Embryonic facial prominence (tissue), 1 donor: Measurements from ENCODE around the gene GAL3ST2.
"Not testable (repeated sequence)": the region's sequence is repeated elsewhere in the genome, so short reads cannot be mapped to it uniquely, and the experiment has no call there.

ENCODE experiments used
- DNase-seq: peaks from one replicate; pipeline ENCODE4 v3.0.0-alpha.2; 2016; ENCODE audit errors: extremely low spot score

Gene GAL3ST2

DNA sequence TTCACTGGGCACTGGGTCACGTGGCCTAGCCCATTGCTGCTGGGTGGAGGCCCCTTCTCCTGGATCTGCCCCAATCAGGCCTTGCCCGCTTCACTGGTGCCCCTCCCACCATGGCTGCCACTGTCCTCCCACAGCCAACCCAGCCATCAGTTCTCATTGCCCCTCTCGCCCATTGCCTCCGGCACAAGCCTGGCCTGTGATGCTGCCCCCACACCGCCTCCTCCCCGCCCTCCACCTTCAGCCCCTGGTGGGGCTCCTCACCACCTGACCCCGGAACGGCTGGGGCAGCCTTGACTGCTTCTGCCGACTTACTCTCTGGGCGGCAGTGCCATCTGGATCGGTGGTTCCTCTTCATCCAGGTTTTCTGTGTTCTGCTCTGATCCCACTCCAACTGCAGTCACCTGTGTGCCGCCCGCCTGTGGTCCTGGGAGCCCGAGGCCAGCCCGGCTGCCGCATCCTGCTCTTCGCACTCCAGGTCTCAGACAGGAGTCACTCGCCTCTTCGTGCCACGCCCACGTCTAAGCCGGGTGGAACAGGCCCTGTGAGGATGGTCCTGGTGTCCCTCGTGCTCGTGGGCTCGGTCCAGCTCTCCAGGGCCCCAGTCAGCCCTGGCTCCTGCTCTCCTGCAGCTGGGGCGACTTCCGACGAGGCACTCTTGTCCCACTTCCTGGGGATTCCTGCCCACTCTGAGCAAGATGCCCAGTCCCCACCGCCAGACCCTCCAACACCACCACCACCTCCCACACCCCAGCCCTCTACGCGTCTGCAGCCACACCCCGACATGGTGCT is 28.0 kb upstream of the GAL3ST2 start:
- DNase-seq = no peak

DNA sequence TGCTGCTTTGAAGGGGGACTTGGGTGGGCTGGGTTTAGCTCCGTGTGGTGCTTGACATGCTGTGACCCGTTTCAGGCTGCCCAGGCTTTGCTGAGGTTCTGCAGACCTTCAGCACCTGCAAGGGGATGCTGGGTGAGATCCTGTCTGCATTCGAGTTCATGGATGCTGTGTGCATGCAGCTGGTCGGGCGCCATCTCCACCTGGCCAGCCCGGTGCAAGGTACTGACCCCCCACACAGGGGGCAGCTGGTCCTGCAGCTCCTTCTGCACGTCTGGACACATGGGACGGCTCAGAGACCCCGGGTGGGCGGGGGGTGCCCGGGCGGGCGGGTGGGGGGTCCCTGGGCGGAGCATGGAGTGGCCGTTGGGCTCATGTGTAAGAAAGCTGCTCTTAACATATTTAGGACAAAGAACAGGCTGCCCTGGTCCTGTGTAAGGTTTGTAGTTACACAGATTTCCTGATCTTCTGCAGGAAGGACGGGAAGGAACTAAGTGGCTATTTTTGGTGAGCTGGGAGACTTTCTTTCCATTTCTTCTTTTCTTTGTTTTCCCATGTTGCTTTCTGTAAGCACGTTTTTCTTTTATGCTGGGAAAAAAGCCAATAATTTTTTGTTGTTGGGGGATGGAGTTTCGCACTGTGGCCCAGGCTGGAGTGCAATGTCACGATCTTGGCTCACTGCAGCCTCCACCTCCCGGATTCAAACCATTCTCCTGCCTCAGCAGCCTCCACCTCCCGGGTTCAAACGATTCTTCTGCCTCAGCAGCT is 26.4 kb upstream of the GAL3ST2 start:
- DNase-seq = no peak

DNA sequence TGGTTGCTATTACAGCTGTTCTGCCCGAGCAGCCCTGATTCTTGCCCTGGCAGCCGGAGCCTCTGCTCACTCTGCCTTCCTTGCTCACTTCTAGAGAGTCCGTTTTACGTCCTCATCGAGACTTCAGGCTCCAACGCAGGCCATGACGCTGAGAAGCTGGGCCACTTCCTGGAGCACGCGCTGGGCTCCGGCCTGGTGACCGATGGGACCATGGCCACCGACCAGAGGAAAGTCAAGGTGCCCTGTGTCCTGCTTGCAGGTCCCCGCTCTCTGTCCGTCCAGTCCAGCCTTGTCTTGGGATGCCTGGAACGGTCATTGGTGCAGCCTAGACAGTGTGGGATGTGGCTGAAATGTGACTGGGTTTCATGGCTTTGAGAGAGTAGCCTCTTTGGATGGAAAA is 25.5 kb upstream of the GAL3ST2 start:
- DNase-seq = no peak

DNA sequence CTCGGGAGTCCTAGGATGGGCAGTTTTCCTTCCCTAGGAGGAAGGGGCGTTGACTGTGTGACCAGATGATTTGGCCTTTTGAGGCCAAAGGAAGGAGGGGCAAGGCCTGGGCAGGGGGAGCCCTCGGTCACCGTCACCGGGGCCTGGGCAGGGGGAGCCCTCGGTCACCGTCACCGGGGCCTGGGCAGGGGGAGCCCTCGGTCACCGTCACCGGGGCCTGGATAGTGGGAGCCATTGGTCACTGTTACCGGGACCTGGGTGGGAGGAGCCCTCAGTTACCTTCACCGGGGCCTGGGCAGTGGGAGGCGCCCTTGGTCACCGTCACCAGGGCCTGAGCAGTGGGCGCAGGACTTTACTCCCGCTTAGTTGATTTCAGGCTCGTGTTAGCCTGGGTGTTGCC is 24.8 kb upstream of the GAL3ST2 start:
- DNase-seq = no peak

DNA sequence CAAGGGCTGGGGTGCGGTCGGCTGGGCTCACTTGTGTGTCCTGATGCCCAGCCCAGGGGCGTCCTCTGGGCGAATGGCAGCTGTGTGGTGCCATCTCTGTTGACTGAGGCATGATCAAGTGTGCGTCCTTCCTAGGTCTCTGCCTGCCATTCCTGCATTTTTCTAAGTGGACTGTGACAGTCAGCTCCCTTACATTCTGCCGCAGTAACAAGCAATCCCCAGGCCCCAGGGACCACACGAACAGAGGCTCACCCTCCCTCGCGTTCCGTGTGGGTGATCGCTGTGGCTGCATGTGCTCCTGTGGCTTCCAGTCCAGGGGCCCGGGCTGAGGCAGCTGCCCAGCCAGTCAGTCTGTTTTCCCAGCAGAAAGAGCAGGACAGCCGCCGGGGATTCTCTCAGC is 24.4 kb upstream of the GAL3ST2 start:
- DNase-seq = no peak

DNA sequence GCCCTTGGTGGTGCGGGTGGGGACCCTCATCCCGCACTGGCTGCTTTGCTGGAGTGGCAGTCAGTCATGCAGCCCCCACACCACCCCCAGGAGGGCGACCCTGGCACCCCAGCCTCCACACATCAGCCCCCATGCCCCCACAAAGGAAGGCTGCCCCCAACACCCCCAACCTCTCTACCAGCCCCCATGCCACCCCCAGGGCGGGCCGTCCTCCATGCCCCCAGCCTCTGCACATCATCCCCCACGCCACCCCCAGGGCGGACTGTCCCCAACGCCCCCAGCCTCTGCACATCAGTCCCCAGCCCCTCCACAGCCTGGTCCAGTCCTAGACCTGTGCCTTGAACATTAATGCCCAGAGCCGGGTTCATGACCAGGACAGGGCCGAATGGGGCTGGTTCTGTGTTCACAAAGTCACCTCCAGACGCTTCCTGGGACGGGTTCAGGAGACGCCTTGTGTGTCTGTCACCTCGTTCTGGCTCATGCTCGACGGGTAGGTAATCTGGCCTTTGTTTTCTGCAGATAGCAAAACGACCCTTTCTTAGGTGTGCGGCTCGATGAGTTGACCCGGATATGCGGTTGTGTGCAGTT is 23.8 kb upstream of the GAL3ST2 start:
- DNase-seq = no peak

DNA sequence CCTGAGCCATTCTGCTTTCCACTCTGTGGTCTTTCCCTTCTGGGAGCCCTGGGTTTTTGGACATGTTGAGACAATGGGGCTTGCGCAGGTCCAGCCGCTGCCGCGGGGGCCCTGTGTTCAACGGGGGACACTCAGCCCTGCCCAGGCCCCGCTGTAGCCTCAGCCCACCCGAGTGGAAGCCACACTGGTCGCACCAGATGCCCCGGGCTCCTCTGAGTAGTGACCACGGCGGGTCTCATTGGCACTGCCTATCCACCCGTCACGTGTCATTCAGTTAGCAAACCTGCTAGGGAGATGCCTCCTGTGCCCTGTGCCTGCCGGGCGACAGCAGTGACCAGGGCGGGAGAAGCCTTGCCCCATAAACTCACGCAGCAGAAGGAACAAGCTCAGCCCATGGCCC is 23.1 kb upstream of the GAL3ST2 start:
- no peak for DNase-seq

DNA sequence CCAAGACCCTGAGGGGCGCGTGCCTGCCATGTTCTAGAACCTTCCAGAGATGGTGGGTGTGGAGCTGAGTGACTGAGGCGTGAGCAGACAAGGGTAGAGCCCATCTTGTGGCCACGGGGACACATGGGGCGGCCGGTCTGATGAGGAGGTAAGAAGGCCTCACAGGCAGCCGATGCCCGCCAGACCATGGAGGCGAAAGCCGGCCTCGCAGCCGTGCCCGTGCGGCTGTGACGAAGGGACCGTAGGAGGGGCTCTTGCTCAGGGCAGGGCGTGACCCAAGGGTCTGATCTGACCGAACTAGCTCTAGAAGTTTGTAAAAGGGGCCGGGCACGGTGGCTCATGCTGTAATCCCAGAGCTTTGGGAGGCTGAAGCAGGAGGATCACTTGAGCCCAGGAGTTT is 22.6 kb upstream of the GAL3ST2 start:
- DNase-seq = no peak

DNA sequence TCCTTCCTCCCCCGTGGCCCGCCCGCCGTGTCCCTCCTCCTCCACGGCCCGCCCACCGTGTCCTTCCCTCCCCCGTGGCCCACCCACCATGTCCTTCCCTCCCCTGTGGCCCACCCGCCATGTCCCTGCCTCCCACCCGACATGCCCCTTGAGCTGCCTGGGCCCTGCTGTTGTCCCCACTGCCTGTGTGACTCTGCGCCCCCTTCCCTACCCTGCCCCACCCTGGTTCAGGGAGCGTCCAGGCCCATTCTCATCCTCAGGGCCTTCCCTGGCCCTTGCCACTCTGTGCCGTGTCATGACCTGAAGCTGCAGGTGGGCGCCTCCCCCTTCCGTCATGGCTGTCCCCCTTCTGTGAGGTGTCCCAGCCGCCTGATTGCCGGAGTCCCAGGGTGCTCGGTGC is 21.5 kb upstream of the GAL3ST2 start:
- no peak for DNase-seq

DNA sequence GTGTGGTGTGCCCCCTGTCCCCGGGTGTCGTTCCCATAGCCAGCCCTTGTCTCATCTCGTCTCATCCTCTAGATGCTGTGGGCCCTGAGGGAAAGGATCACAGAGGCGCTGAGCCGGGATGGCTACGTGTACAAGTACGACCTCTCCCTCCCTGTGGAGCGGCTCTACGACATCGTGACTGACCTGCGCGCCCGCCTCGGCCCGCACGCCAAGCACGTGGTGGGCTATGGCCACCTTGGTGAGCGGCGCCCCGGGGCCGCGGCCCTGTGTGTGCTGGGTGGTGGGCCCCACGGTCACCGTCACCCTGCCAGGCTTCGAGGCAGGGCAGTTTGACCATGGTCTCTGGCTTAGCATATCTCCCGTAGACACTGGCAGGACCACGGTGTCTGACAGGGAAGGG is 20.8 kb upstream of the GAL3ST2 start:
- no peak for DNase-seq

DNA sequence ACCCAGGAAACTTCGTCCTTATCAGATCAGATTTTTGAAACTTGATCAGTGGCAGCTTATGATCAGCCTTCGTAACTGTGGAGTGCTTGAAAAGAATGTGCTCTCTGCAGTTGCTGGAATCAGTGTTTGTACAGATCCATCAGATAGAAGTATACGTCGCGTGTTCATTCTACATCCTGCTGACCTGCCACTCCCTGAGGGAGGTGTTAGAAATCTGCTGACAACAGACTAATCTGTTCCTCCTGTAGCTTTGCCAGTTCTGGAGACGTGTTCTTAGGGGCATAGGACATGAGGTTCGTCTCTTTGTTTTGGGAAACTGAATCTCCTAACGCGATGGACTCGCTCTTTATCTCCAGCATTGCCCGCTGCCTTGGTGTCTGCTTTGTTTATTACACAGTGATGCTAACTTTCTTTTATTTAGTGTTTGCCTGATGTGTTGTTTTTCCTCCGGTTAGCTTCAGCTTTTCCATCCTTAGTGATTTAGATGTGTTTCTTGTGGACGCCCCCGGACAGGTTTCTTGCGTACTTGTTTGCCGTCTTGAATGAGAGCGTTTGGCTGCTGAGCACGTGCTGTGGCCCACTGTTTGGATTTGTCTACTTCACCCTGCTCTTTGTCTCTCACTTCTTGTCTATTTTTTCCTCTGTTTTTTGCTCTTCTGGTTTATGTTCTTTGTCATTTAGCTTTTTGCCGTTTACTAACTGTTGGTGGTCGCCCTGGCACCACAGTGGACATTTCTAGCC is 17.4 kb upstream of the GAL3ST2 start:
- no peak for DNase-seq

DNA sequence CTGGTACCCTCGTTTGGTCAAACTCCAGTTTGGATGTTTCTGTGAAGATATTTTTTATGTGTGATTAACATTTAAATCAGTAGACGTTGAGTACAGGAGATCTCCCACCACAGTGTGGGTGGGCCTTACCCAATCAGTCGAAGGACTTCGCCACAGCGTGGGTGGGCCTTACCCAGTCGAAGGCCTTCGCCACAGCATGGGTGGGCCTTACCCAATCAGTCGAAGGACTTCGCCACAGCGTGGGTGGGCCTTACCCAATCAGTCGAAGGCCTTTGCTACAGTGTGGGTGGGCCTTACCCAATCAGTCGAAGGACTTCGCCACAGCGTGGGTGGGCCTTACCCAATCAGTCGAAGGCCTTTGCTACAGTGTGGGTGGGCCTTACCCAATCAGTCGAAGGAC is 16.7 kb upstream of the GAL3ST2 start:
- not testable (repeated sequence) for DNase-seq

DNA sequence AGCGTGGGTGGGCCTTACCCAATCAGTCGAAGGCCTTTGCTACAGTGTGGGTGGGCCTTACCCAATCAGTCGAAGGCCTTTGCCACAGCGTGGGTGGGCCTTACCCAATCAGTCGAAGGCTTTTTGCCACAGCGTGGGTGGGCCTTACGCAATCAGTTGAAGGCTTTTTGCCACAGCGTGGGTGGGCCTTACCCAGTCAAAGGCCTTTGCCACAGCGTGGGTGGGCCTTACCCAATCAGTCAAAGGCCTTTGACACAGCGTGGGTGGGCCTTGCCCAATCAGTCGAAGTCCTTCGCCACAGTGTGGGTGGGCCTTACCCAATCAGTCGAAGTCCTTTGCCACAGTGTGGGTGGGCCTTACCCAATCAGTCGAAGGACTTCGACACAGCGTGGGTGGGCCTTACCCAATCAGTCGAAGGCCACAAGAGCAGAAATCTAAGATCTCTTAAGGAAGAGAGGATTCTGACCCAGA is 16.3 kb upstream of the GAL3ST2 start:
- DNase-seq = no peak

DNA sequence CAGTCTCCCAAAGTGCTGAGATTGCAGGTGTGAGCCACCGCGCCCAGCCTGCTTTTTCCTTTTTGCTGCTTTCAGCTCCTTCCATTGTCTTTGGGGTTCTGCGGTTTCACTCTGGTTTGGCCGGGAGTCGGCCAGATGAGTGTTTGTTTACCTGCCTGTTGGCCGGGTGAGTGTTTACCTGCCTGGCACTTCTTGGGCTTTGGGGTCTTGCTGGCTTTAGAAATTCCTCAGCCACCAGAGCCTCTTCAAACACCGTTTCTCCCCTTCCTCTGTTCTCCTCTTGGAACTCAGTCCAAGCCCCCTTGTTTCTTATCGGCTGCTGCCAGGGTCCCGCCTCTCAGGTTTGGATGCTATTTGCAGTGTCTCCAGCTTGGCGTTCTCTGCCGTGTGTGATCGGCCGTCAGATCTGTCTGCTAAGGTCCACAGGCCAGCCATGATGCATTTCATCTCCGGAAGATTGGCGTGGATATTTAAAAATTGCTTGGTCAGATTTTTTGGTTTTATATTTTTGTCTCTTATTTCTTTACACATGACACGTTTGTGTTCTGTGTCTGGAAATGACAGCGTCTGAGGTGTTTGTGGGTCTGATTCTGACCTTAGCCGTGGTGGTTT is 14.2 kb upstream of the GAL3ST2 start:
- no peak for DNase-seq

DNA sequence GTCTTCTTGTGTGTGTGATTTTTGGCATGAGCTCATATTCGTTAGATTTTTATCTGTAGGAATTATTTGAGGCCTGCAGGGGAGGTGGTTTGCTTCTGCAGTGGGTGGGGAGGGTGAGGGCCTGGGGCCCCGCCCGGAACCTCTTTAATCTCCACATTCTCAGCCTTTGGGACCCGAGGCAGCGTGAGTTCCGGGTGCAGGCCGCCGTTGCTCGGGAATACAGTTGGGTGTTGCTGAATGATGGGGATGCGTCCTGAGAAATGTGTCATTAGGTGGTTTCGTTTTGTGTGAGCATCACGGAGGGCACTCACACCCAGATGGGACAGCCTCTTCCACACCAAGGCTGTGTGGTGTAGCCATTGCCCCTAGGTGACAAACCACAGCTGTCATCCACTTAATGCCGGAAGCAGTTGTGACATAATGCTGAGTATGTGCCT is 13.7 kb upstream of the GAL3ST2 start:
- DNase-seq = no peak

DNA sequence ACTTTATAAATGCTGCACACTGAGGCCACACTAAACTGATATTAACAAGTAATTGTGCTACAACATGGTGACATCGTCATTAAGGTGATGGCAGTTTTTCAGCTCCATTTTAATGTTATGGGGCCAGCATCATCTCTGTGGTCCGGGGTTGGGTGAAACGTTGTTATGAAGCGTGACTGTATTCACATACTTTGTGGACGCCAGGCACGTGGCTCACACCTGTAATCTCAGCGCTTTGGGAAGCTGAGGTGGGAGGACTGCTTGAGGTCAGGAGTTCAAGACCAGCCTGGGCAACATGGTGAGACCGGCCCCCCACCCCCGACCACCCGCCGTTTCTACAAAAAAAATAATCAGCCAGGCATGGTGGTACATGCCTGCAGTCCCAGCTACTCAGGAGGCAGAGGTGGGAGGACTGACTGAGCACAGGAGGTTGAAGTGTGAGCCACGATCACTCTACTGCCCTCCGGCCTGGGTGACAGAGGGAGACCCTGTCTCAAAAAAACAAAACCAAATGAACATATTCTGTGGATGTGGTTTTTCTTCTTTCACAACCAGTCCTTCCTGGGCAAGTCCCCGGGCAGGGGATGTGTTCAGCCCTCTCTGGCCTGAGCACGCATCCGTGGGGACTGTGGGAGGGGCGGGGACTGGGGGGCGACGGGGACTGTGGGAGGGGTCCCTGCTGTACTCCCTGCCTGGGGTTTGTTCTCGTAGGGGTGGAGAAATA is 12.9 kb upstream of the GAL3ST2 start:
- DNase-seq = no peak

DNA sequence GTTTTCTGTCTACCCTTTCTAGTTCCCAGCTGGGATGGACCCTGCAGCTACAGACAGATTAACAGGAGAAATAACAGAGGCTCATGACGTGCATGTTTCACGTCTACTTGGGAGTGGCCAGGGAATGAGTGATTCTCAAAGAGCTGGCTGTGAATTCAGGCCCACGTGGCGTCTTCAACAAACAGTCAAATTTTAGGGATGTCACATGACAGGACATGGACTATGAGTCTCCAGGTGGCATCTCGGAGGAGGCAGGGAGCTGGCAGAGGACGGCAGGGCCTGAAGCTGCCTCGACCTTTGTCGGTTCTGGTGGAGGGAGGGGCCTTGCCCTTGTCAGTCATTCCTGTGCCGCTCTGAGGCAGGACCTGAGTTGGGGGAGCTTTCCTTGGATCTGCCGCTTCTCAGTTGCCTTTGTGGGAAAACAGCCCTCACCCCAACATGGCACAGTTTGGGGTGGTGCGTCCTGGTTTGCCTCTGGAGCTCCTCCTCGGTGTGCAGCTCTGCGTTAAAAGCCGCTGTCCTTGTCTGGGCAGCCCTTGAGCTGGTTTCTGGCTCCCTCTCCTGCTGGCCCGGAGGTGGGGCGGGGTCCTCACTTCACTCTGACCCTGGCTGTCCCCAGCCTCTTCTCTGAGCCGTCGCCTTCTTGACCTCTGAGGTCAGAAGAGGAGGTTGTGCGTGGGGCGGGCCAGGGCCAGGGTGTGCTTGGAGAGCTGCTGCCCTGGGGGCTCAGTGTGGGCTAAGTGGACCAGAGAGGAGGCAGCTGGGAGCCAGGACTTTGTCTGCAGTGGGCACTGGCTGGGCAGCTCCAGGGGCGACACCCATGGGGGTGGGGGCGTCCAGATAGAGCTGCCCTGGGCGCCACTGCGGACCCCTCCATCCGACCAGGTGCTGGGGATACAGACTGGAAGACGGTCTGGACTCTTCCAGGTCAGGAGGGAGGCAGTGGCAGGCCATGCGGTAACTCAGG is 12.1 kb upstream of the GAL3ST2 start:
- DNase-seq = no peak

DNA sequence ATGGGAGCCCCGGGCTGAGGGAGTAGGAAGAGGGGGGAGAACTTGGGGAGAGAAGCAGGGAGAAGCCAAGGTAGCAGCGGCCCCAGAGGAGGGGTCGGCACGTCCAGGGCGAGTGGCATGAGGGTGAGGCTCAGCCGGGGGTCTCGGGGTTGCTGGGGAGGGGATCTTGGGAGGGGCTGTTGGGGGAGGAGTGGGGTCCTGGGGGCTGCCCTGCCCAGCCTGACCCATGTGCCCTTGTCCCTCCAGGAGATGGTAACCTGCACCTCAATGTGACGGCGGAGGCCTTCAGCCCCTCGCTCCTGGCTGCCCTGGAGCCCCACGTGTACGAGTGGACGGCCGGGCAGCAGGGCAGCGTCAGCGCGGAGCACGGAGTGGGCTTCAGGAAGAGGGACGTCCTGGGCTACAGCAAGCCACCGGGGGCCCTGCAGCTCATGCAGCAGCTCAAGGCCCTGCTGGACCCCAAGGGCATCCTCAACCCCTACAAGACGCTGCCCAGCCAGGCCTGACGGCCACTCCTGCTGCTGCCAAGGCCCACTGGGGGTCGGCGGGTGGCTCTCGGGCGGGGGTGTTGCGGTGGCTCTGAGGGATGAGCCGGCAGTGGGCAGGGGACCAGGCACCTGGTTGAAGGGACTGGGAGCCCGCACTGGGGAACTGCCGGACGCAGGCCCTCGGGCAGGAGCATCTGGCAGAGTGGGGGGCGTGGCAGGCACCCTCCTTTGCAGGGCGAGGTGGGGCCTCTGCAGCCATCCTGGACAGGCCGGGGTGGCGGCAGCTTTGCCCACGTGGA is 9.0 kb upstream of the GAL3ST2 start:
- DNase-seq = no peak

DNA sequence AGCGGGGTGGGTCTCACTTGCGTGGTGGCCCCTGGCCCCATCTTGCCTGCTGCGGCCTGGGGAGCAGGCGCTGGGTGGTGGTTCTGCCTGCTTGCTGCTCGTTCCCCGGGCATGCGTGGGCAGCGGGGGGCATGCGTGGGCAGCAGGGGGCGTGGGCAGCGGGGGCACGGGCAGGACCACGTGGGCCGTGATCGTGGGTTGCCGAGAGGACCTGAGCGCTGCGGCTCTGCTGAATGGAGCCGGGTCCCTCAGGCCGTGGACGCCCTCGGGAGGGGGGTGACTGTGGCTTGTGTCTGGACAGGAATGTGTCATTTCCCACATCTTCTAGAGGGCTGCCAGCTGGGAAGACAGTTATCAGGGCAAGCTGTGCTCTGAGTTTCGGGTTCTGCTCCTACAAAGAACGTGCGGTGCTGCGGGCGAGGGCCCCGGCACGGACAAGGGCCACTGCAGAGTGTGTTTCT is 8.3 kb upstream of the GAL3ST2 start:
- DNase-seq = no peak
